ENCODE data around the gene UFD1.

The UFD1 gene

GRCh38 chr22:19405133-19405532 lies 73.9 kb downstream of the UFD1 start:
- TF ChIP-seq CTCF (IDR thresholded peaks at IDR 0.05; ENCODE audit: borderline replicate concordance, control extremely low read depth, extremely low read depth, insufficient read depth, missing control alignments) = no peak
- DNase-seq (ENCODE audit: low spot score) = no peak
- in situ Hi-C loops (cut with MboI; ENCODE audit: low sequenced_read_pairs, unreplicated experiment) = no loop called here

GRCh38 chr22:19404676-19405075 lies 74.3 kb downstream of the UFD1 start:
- no peak for TF ChIP-seq CTCF (IDR thresholded peaks at IDR 0.05; ENCODE audit: borderline replicate concordance, control extremely low read depth, extremely low read depth, insufficient read depth, missing control alignments)
- no peak for DNase-seq (ENCODE audit: low spot score)
- in situ Hi-C loops (cut with MboI; ENCODE audit: low sequenced_read_pairs, unreplicated experiment) = no loop called here

GRCh38 chr22:19402642-19403191 lies 76.3 kb downstream of the UFD1 start:
- TF ChIP-seq CTCF (IDR thresholded peaks at IDR 0.05; ENCODE audit: borderline replicate concordance, control extremely low read depth, extremely low read depth, insufficient read depth, missing control alignments) = no peak
- in situ Hi-C loops (cut with MboI; ENCODE audit: low sequenced_read_pairs, unreplicated experiment) = no loop called here
- no peak for DNase-seq (ENCODE audit: low spot score)

- in situ Hi-C loops (cut with MboI; ENCODE audit: low sequenced_read_pairs, unreplicated experiment) = no loop called here
These were observed 77.5 kb downstream of the UFD1 start for GRCh38 chr22:19401483-19401882.

GRCh38 chr22:19400881-19401280 lies 78.1 kb downstream of the UFD1 start:
- in situ Hi-C loops (cut with MboI; ENCODE audit: low sequenced_read_pairs, unreplicated experiment) = no loop called here
- TF ChIP-seq CTCF (IDR thresholded peaks at IDR 0.05; ENCODE audit: borderline replicate concordance, control extremely low read depth, extremely low read depth, insufficient read depth, missing control alignments) = no peak

More at GRCh38 chr22:19401483-19401882, 77.5 kb downstream of the UFD1 start:
- DNase-seq (ENCODE audit: low spot score) = no peak
- no peak for TF ChIP-seq CTCF (IDR thresholded peaks at IDR 0.05; ENCODE audit: borderline replicate concordance, control extremely low read depth, extremely low read depth, insufficient read depth, missing control alignments)

More at GRCh38 chr22:19400881-19401280, 78.1 kb downstream of the UFD1 start:
- no peak for DNase-seq (ENCODE audit: low spot score)
